Esophagus (tissue), 2 donors: ENCODE data around the gene ADAMTS9. TPM values are rescaled to one million over a fixed set of nuclear protein-coding genes. Genes with fewer than 3 reads are reported as not detected.

ENCODE experiments used
- H3K27ac ChIP-seq, 2 donors: one replicate each; pipeline ENCODE4 v1.5.1; 2013; ENCODE audit warnings: low read depth in 2 of 2, mild to moderate bottlenecking in 2 of 2, inconsistent platforms in 1 of 2, low read length in 1 of 2, moderate library complexity in 1 of 2
- H3K27me3 ChIP-seq, 2 donors: one replicate each; pipeline ENCODE4 v1.6.1; 2013; ENCODE audit warnings: low read length in 2 of 2, control low read depth in 1 of 2, mild to moderate bottlenecking in 1 of 2; ENCODE audit not compliant: insufficient read depth in 2 of 2, control insufficient read depth in 1 of 2
- H3K36me3 ChIP-seq, 2 donors: one replicate each; pipeline ENCODE4 v1.6.1; 2013; ENCODE audit warnings: low read length in 1 of 2; ENCODE audit not compliant: control insufficient read depth in 2 of 2, insufficient read depth in 2 of 2
- H3K4me1 ChIP-seq, 2 donors: one replicate each; pipeline ENCODE4 v1.6.1; 2013; ENCODE audit warnings: low read length in 1 of 2; ENCODE audit not compliant: control insufficient read depth in 2 of 2, insufficient read depth in 2 of 2
- H3K4me3 ChIP-seq, 2 donors: one replicate each; pipeline ENCODE4 v1.5.1; 2013; ENCODE audit warnings: low read length in 2 of 2, mild to moderate bottlenecking in 2 of 2, low read depth in 1 of 2, moderate library complexity in 1 of 2
- H3K9me3 ChIP-seq, 2 donors: one replicate each; pipeline ENCODE4 v1.6.1; 2013; ENCODE audit warnings: mild to moderate bottlenecking in 2 of 2, low read depth in 1 of 2, low read length in 1 of 2, moderate library complexity in 1 of 2; ENCODE audit not compliant: control insufficient read depth in 2 of 2, insufficient read depth in 1 of 2
- WGBS, 2 donors: extraction: QIAGEN DNeasy Blood & Tissue Kit; methylation state at CpG; one replicate each; pipeline ENCODE4 v1.1.7; 2013; 5-methylcytosine and 5-hydroxymethylcytosine counted together
- polyA plus RNA-seq, 2 donors: library from polyadenylated mRNA; stranded (reverse); fragments of 200-250 nt; gene quantifications; one replicate each; pipeline ENCODE4 v1.2.3, GENCODE V29; 2013
- donor health status: healthy with polysubstance abuse.
- donor health status: Bipolar disorder and iron deficiency.

Gene ADAMTS9
- polyA plus RNA-seq, 2 donors: 3.1 to 3.3 TPM

- whole genome bisulfite sequencing, 2 donors: 87 to 92% methylated on average over 9 of the region's 9 CpGs
- Histone ChIP-seq H3K4me3 (no peak overlapping the region), H3K4me1 (no peaks in the 10 kb centered on the region), H3K36me3 (no peaks in the 10 kb centered on the region), H3K9me3 (no peaks in the 10 kb centered on the region), H3K27ac (no peak overlapping the region), H3K27me3 (no peaks in the 10 kb centered on the region)
Measured at GRCh38 chr3:64594134-64594533, 93.7 kb downstream of the ADAMTS9 start.

DNA sequence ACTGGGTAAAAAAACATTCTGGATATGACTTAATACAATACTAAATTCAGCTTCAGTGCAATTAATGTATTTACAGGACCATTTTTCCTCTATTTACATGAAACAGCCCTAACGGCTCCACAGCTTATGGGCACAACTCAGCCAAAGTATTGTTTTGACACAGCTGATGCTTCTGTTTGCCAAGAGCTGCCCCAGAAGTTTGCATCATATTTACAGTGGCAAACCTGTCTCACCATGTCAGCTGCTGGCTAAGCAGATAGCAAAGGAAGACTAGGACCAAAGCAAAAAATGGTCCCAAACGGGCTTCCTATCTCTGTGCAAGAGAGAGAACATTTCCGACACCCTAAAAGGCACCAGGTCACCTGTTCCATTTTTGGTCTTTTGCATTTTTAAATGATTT, 94.5 kb downstream of the ADAMTS9 start:
- Histone ChIP-seq H3K36me3 (no peaks in the 10 kb centered on the region), H3K9me3 (no peaks in the 10 kb centered on the region), H3K4me3 (no peak overlapping the region), H3K27me3 (no peaks in the 10 kb centered on the region), H3K4me1 (no peaks in the 10 kb centered on the region), H3K27ac (no peak overlapping the region)
- WGBS, 2 donors: 83 to 93% methylated on average over 3 of the region's 3 CpGs

DNA sequence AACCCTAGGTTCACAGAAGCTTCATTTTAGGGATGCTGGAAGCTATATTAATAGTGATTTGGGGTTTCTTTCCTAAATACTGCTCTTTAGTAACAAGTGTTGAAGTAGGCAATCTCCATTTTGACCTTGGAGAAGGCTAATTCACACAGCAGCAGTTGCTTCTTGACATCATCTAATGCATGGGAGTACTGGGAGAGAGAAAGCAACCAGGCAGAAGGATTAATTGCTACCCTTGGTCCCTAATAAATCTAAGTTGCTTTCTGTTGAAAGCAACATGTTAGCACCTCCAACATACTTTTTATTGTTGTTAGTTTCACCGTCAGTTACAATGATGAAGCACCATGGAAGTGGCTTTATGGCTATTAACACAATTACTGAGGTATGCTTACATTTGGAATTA, 96.2 kb downstream of the ADAMTS9 start:
- no peaks in the 10 kb centered on the region for H3K4me1 ChIP-seq
- no peak overlapping the region for H3K4me3 ChIP-seq
- WGBS, 2 donors: 82 to 84% methylated on average over 1 of the region's 1 CpG
- no peaks in the 10 kb centered on the region for H3K9me3 ChIP-seq
- no peak overlapping the region for H3K27ac ChIP-seq
- H3K36me3 ChIP-seq: no peaks in the 10 kb centered on the region
- no peaks in the 10 kb centered on the region for H3K27me3 ChIP-seq

DNA sequence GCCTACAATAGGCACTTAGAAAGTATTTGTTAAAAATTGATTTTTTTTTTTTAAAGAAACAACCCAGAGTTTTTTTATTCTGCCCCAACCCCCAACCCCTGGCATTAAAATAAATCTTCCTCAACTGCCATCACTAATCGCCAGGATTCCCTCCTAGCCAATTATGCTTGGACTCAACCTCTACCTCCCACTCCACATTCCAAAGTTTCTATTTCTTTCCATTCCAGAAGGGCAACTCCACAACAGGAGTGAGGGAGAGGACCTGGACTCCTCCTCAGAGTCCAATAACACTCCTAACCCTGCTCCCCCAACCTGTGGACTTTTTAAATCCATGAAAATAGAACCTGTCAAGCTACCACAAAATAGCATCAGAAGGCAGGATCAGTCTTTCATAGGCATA, 99.4 kb downstream of the ADAMTS9 start:
- 87 to 90% methylated on average over 1 of the region's 1 CpG for WGBS, 2 donors
- Histone ChIP-seq H3K27me3 (no peaks in the 10 kb centered on the region), H3K9me3 (no peaks in the 10 kb centered on the region), H3K36me3 (no peaks in the 10 kb centered on the region), H3K27ac (no peak overlapping the region), H3K4me3 (no peak overlapping the region), H3K4me1 (no peaks in the 10 kb centered on the region)

DNA sequence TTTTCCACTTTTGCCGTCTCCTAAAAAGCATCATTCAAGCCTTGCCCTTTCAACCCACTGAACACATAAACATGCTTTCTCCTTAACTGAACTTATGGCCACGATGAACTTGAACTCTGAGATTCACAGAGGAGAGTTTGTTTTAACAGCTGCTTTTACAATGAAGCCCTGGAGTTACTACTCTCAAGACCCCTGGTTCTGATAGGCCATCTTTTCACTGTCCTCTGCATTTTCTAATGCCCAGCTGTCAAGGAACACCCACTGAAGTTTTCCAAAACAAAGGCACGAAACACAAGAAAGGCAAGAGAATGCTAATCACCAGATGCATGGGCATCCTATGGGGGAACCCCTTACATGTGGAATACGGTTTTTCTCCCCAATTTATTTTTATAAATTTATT, 100.8 kb downstream of the ADAMTS9 start:
- Histone ChIP-seq H3K4me1 (no peaks in the 10 kb centered on the region), H3K36me3 (no peaks in the 10 kb centered on the region), H3K27me3 (no peaks in the 10 kb centered on the region), H3K9me3 (no peaks in the 10 kb centered on the region), H3K4me3 (no peak overlapping the region), H3K27ac (no peak overlapping the region)
- 74% methylated on average over 4 of the region's 4 CpGs for WGBS, 2 donors

DNA sequence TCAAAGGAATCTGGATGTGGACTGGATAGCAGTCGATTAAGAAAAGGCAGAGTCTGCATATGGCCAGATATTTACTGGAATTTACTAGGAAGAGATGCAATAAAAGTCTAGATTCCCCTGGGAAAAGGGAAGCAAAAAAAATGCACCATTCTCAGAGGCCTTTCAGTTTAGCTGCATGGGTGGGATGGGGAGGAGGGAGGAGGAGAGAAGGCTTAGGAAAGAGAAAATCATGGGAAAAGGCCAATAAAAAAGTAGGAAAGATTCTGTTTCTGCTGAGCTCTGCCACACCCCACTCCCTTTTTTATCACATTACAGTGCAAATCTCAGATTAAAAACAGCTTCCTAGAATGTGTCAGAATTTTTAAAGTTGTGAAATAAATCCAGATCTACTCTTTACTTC, 103.6 kb downstream of the ADAMTS9 start:
- H3K27ac ChIP-seq: no peak overlapping the region

DNA sequence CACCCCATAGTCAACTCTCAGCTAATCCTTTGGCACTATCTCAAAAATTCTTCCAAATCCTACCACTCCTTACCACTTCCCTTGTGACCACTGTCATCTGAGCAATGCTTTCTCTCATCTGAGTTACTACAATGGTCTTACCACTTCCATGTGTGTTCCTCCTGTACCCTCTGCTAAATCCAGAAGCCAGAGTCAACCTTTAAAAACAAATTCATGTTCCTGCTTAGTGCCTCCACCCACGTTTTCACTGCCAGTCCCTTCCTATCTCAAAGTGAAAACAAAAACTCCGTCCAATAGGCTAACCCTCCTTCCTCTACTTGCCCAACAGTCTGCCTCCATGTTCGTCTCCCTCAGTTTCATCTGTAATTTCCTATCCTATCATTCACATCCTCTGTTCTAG, 109.0 kb downstream of the ADAMTS9 start:
- H3K9me3 ChIP-seq: no peaks in the 10 kb centered on the region
- WGBS, 2 donors: 76 to 78% methylated on average over 3 of the region's 3 CpGs
- no peaks in the 10 kb centered on the region for H3K36me3 ChIP-seq
- H3K27me3 ChIP-seq: no peaks in the 10 kb centered on the region
- no peak overlapping the region for H3K4me3 ChIP-seq
- H3K27ac ChIP-seq: no peak overlapping the region
- no peaks in the 10 kb centered on the region for H3K4me1 ChIP-seq

More for the DNA sequence above, 103.6 kb downstream of the ADAMTS9 start:
- H3K9me3 ChIP-seq: no peaks in the 10 kb centered on the region
- no peaks in the 10 kb centered on the region for H3K4me1 ChIP-seq
- no peak overlapping the region for H3K4me3 ChIP-seq
- no peaks in the 10 kb centered on the region for H3K36me3 ChIP-seq
- 62 to 64% methylated on average over 1 of the region's 1 CpG for WGBS, 2 donors
- H3K27me3 ChIP-seq: no peaks in the 10 kb centered on the region

- no peak overlapping the region for H3K27ac ChIP-seq
- H3K9me3 ChIP-seq: no peaks in the 10 kb centered on the region
- 55 to 69% methylated on average over 7 of the region's 7 CpGs for WGBS, 2 donors
- H3K4me3 ChIP-seq: no peak overlapping the region
- no peaks in the 10 kb centered on the region for H3K4me1 ChIP-seq
- H3K27me3 ChIP-seq: no peaks in the 10 kb centered on the region
- H3K36me3 ChIP-seq: no peaks in the 10 kb centered on the region
Measured at GRCh38 chr3:64578062-64578770, 109.6 kb downstream of the ADAMTS9 start.

- Histone ChIP-seq H3K27me3 (no peaks in the 10 kb centered on the region), H3K36me3 (no peaks in the 10 kb centered on the region), H3K4me3 (no peak overlapping the region), H3K27ac (no peak overlapping the region), H3K4me1 (no peaks in the 10 kb centered on the region), H3K9me3 (no peaks in the 10 kb centered on the region)
- WGBS, 2 donors: 93 to 94% methylated on average over 10 of the region's 10 CpGs
Measured at GRCh38 chr3:64576211-64576775, 111.5 kb downstream of the ADAMTS9 start.

GRCh38 chr3:64575211-64575844, 112.5 kb downstream of the ADAMTS9 start:
- WGBS, 2 donors: 88 to 92% methylated on average over 2 of the region's 2 CpGs
- no peaks in the 10 kb centered on the region for H3K27me3 ChIP-seq

More at GRCh38 chr3:64575211-64575844, 112.5 kb downstream of the ADAMTS9 start:
- Histone ChIP-seq H3K27ac (no peak overlapping the region), H3K4me3 (no peak overlapping the region), H3K4me1 (no peaks in the 10 kb centered on the region), H3K36me3 (no peaks in the 10 kb centered on the region), H3K9me3 (no peaks in the 10 kb centered on the region)
